Lung (tissue), 12 donors: ENCODE results near the gene BDKRB1. TPM values are rescaled to one million over a fixed set of nuclear protein-coding genes. Genes with fewer than 3 reads are reported as not detected.

ENCODE experiments used
- ATAC-seq: fragments of 200-7000 bp; cut with Tn5 transposase; one replicate; pipeline ENCODE4 v1.9.1; 2020; ENCODE audit warnings: moderate number of reproducible peaks; ENCODE audit not compliant: insufficient read depth, low FRiP score
- DNase-seq, 3 donors: peaks; one replicate each; pipeline ENCODE4 v3.0.0-alpha.2; 2013 to 2017
- H3K27ac ChIP-seq, 2 donors: one replicate each; pipeline ENCODE4 v1.5.1; 2013; ENCODE audit warnings: mild to moderate bottlenecking in 2 of 2, moderate library complexity in 2 of 2, control low read depth in 1 of 2, inconsistent platforms in 1 of 2, low read depth in 1 of 2, low read length in 1 of 2
- H3K27me3 ChIP-seq, 3 donors: one replicate each; pipeline ENCODE4 v1.5.1; 2013; ENCODE audit warnings: low read length in 2 of 3; ENCODE audit not compliant: control insufficient read depth in 3 of 3, insufficient read depth in 3 of 3
- H3K36me3 ChIP-seq, 4 donors: one replicate each; pipeline ENCODE4 v1.5.1; 2013; ENCODE audit warnings: low read length in 4 of 4, mild to moderate bottlenecking in 1 of 4, moderate library complexity in 1 of 4; ENCODE audit not compliant: control insufficient read depth in 4 of 4, insufficient read depth in 4 of 4
- H3K4me1 ChIP-seq, 5 donors: one replicate each; pipeline ENCODE4 v1.5.1; 2013; ENCODE audit warnings: low read length in 5 of 5, mild to moderate bottlenecking in 2 of 5, moderate library complexity in 1 of 5; ENCODE audit not compliant: control insufficient read depth in 5 of 5, insufficient read depth in 5 of 5
- H3K4me3 ChIP-seq: one replicate; pipeline ENCODE4 v1.5.1; 2013; ENCODE audit warnings: mild to moderate bottlenecking, control low read depth, moderate library complexity
- H3K9ac ChIP-seq, 2 donors: one replicate each; pipeline ENCODE4 v1.5.1; 2013; ENCODE audit warnings: low read length in 2 of 2, control low read depth in 1 of 2; ENCODE audit not compliant: insufficient read depth in 1 of 2
- H3K9me3 ChIP-seq, 4 donors: one replicate each; pipeline ENCODE4 v1.5.1; 2013; ENCODE audit warnings: low read length in 3 of 4, mild to moderate bottlenecking in 1 of 4, moderate library complexity in 1 of 4; ENCODE audit not compliant: control insufficient read depth in 4 of 4, insufficient read depth in 3 of 4
- CTCF ChIP-seq: IDR thresholded peaks from 2 replicates; pipeline ENCODE4 v1.5.1; 2012; ENCODE audit warnings: mild to moderate bottlenecking; ENCODE audit errors: control extremely low read depth, extremely low read depth
- WGBS, 2 donors: extraction: QIAGEN DNeasy Blood & Tissue Kit; methylation state at CpG; one replicate each; pipeline ENCODE4 v1.1.7; 2013; 5-methylcytosine and 5-hydroxymethylcytosine counted together
- polyA plus RNA-seq, 2 donors: library from polyadenylated mRNA; stranded (reverse); fragments of 200-250 nt; gene quantifications; one replicate each; pipeline ENCODE4 v1.2.1, GENCODE V29; 2013
- total RNA-seq, 2 donors: library from RNA; depleted of rRNA in 1 of 2; stranded (reverse); fragments of >200 nt in 1 of 2; gene quantifications; one replicate each; pipeline ENCODE4 v1.2.1, GENCODE V29; 2014 to 2021
- donor health status: control.
- donor health status: control.
- donor health status: Bipolar disorder and iron deficiency.
- donor health status: healthy.
- donor health status: DM: yes; HTN: yes; CAD: no.

BDKRB1 gene
- total and polyA plus RNA-seq, 4 donors, result 0.18 to 5.4 (median 0.42) TPM

- Histone ChIP-seq H3K27me3 (peaks cover 0 to 3% (median 0%) of the 10 kb centered on the region in 3 donors), H3K27ac (no peak overlapping the region), H3K36me3 (no peaks in the 10 kb centered on the region), H3K9me3 (no peaks in the 10 kb centered on the region), H3K9ac (no peak overlapping the region), H3K4me3 (no peak overlapping the region), H3K4me1 (peaks cover 0 to 24% (median 2%) of the 10 kb centered on the region in 5 donors)
- no peak for DNase-seq
- ATAC-seq, result no peak
- TF ChIP-seq CTCF, result no peak
- WGBS, 2 donors, result 79 to 87% methylated on average over 6 of the region's 6 CpGs
These were observed 9.0 kb upstream of the BDKRB1 start for GRCh38 chr14:96247031-96247430.

- no peak overlapping the region for H3K9ac ChIP-seq
- peaks cover 0 to 3% (median 0%) of the 10 kb centered on the region in 3 donors for H3K27me3 ChIP-seq
- TF ChIP-seq CTCF, result no peak
- WGBS, 2 donors, result 34 to 38% methylated on average over 5 of the region's 5 CpGs
- H3K9me3 ChIP-seq, result no peaks in the 10 kb centered on the region
- H3K4me3 ChIP-seq, result no peak overlapping the region
- no peaks in the 10 kb centered on the region for H3K36me3 ChIP-seq
- H3K4me1 ChIP-seq, result peaks cover 0 to 29% (median 2%) of the 10 kb centered on the region in 5 donors
- peak in 2 of 3 donors; percentile 39 to 75 for DNase-seq
- peak; percentile 41 for ATAC-seq
- no peak overlapping the region for H3K27ac ChIP-seq
These were observed 7.0 kb upstream of the BDKRB1 start for GRCh38 chr14:96249029-96249428.

- no peaks in the 10 kb centered on the region for H3K36me3 ChIP-seq
- H3K9ac ChIP-seq, result no peak overlapping the region
- no peaks in the 10 kb centered on the region for H3K9me3 ChIP-seq
- TF ChIP-seq CTCF, result no peak
- H3K4me3 ChIP-seq, result no peak overlapping the region
- peaks cover 0 to 25% (median 2%) of the 10 kb centered on the region in 5 donors for H3K4me1 ChIP-seq
- DNase-seq (no peak), ATAC-seq (no peak)
- 82 to 87% methylated on average over 3 of the region's 3 CpGs for WGBS, 2 donors
- H3K27ac ChIP-seq, result no peak overlapping the region
- peaks cover 0 to 3% (median 0%) of the 10 kb centered on the region in 3 donors for H3K27me3 ChIP-seq
These were observed 5.5 kb upstream of the BDKRB1 start for GRCh38 chr14:96250485-96250884.

- H3K27me3 ChIP-seq, result peaks cover 0 to 3% (median 0%) of the 10 kb centered on the region in 3 donors
- no peak overlapping the region for H3K27ac ChIP-seq
- H3K9me3 ChIP-seq, result no peaks in the 10 kb centered on the region
- no peak overlapping the region for H3K4me3 ChIP-seq
- WGBS, 2 donors, result 72 to 87% methylated on average over 4 of the region's 4 CpGs
- H3K9ac ChIP-seq, result no peak overlapping the region
- peaks cover 0 to 34% (median 2%) of the 10 kb centered on the region in 5 donors for H3K4me1 ChIP-seq
- ATAC-seq (no peak), DNase-seq (no peak)
- TF ChIP-seq CTCF, result no peak
- H3K36me3 ChIP-seq, result no peaks in the 10 kb centered on the region
These were observed 4.3 kb upstream of the BDKRB1 start for GRCh38 chr14:96251656-96252155.
